ENCODE results near the gene AGXT.

GRCh38 chr2:240905176-240905781, 36.7 kb downstream of the AGXT start:
- TF ChIP-seq REST (IDR thresholded peaks at IDR 0.05; ENCODE audit: insufficient read depth in 1 of 2, low read depth in 2 of 2, low read length in 1 of 2) (no peak), POLR2AphosphoS5 (IDR thresholded peaks at IDR 0.05; ENCODE audit: low read depth, low read length) (no peak), CTCF (IDR thresholded peaks at IDR 0.05) (no peak), TCF7L2 (IDR thresholded peaks at IDR 0.05; ENCODE audit: low read depth, low read length) (no peak), SIN3A (IDR thresholded peaks at IDR 0.05; ENCODE audit: borderline replicate concordance, insufficient read depth, low read depth, low read length) (no peak)
